MV-4-11 (cell line): ENCODE measurements around the gene SYN1.
"Not testable (repeated sequence)": the region's sequence is repeated elsewhere in the genome, so short reads cannot be mapped to it uniquely, and the experiment has no call there.

ENCODE experiments used
- DNase-seq: peaks from one replicate; lab custom pipeline; 2025; lab: John Stamatoyannopoulos, UW

SYN1 gene

GRCh38 chrX:47633689-47634590, 14.3 kb upstream of the SYN1 start:
- peak; percentile 78 for DNase-seq

- DNase-seq: peak; percentile 41
Observed at GRCh38 chrX:47632666-47633065, 13.0 kb upstream of the SYN1 start.

- no peak for DNase-seq
Observed at GRCh38 chrX:47631676-47632075, 12.0 kb upstream of the SYN1 start.

GRCh38 chrX:47629419-47630200, 10.0 kb upstream of the SYN1 start, which contains the start of gene CFP:
Gene CFP (minus strand): TSS chrX:47629930. CDS start chrX:47629844, 86 bp downstream.
- peak; percentile 72 for DNase-seq

GRCh38 chrX:47628982-47629381, 9.3 kb upstream of the SYN1 start:
- DNase-seq: no peak

DNA sequence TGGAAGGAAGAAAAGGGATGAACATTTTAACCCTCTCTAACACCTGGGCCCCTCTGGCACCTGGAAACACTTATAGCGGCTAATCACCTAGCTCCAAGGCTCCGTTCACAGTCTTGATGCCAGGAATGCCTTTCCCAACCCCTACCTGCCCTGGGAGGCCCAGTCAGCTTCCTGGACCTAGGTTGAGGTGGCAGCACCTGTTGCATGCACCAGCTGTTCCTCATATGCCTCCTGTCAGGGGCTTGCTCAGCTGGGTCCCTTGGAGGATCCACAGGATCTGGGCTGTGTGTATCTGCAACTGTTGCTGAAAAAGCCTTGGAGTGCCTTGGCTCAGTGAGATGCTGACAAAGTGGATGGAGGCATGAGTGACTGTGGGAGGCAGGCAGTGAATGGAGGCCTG, 5.7 kb upstream of the SYN1 start:
- DNase-seq: no peak

DNA sequence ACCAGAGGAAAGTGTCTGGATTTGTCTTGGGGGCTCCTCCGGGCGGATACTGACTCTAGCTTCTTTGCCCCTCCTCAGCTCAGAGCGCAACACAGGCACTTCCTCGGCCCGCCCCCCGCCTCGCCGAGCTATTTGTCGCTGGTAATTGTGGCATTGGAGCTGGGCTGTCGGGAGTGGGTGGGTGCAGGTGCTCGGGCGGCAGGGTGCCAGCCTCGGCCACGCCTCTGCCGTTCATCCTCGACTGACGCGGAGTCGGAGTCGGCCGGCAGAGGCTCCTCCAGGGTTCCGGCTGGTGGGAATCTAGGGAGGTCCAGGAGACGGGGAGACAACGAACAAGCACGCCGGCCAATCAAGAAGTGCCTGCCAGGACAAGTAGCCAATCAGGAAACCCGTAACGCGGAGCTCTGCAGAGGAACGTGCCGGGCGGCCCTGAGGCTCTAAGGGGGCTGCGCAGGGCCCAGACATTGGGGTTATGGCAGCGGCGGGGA, 3.9 kb upstream of the SYN1 start:
- DNase-seq: peak; percentile 32

DNA sequence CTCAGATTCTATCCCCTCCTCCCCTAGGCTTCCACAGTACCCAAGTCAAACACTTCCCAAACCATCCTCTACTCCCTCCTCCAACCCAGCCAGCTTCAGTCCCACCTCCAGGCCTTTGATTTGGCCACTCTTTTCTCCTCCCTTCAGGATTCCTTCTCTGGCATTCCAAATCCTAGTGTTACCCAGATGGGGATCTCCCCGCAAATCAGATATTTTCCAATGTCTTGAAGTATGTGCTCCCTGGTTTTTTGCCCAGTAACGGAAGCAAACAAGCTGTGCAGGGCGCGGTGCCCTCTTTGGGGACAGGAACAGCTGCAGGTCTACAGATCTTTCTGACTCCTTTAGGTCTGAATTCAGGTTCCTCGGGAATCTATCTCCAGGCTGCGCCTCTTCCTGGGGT, 2.2 kb upstream of the SYN1 start:
- DNase-seq: no peak

- DNase-seq: no peak
Observed at GRCh38 chrX:47620303-47620685, 637 bp upstream of the SYN1 start.

- no peak for DNase-seq
Observed at GRCh38 chrX:47618923-47619485, 653 bp downstream of the SYN1 start.

DNA sequence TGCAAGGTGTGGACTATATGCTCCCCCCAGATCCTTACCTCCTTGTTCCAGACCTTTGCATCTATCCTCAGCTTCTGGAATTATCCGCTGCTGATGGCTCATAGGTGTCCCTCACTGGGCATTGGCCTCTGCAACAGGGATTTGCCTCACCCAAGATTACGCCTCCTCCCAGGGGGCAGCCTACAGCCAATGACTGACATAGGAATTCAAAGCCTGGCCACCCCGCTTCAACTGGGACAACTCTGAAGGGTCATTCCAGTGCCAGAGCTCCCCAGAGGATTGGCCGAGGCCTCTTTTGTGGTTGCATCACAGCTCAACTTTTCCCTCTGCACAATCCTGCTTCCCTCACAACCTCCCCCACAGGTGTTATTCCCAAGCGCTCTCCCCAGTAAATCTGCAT, 5.0 kb downstream of the SYN1 start:
- DNase-seq: no peak

GRCh38 chrX:47613082-47613481, 6.6 kb downstream of the SYN1 start:
- no peak for DNase-seq

GRCh38 chrX:47612418-47612817, 7.2 kb downstream of the SYN1 start:
- no peak for DNase-seq

DNA sequence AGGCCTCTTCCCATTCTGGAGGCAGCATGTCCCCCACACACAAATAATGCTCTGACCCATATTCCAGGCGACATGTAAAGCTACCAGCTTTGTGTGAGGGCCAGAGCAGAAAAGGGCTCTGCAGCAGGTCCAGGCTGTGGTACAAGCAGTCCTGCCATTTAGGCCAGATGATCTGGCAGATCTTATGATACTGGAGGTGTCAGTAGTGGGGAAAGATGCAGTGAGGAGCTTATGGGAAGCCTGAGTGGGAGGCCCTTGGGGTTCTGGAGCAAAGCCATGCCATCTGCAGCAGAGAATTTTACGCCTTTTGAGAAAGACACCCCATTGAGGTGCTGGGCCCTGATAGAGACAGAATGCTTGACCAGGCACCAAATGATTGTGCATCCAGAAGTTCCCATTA, 7.7 kb downstream of the SYN1 start:
- no peak for DNase-seq

DNA sequence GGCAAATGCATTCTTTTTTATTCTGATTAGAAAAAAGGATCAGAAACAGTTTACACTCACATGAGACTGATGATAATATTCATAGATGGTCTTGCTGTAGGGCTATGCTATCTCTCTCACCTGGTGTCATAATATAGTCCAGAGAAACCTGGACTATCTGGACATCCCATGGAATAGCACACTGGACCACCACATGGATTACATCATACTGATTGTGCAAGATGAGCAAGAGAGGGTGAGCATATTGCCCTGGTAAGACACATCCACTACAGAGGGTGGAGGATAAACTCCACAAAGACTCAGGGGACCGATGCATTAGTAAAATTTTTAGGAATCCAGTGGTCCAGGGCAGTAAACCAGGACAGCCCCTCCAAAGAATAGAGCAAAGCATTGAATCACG, 8.2 kb downstream of the SYN1 start:
- DNase-seq: no peak

DNA sequence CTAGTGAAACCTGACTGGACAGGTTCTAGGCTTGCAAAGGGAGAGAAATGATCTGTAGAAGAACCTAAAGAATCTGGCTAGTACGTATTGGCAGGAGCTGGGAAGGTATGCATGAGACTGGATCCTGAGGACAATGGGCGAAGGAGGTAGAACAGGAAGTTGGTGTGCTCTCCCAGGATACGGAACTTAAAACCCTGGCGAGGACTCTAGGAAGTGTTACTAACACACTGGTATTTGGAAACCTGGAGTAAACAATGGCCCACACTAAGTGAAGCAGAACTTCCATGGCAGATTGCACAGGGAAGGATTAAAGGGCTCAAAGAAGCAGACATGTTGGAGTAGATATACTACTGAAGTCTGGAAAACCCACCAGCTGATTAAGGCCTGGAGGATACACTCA, 9.1 kb downstream of the SYN1 start:
- no peak for DNase-seq

DNA sequence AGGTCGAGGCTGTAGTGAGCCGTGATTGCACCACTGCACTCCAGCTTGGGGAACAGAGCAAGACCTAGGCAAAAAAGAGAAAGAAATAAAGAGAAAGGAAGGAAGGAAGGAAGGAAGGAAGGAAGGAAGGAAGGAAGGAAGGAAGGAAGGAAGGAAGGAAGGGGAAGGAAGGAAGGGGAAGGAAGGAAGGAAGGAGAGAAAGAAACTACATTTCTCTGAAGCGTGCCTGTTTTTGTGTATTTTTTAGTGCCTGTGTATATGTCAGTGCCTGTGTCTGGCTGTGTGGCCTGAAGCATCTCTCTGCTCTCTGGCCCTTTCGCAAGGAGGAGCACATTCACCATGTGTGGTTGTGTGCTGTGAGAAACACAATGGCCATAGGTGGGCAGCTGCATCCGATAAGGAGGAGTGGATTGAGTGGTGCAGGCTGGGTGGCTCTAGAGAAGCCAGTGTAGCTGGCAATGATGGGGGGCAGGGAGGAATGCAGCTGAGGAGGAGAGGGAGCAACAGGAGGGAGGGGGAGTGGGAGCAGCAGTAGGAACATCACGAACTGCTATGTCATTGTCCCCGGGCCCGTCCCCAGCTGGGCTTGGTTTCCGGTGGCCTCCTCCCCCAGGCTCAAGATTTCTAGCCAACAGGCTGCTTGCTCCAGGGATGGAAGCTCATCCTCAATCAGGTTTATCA, 11.4 kb downstream of the SYN1 start:
- DNase-seq: no peak

DNA sequence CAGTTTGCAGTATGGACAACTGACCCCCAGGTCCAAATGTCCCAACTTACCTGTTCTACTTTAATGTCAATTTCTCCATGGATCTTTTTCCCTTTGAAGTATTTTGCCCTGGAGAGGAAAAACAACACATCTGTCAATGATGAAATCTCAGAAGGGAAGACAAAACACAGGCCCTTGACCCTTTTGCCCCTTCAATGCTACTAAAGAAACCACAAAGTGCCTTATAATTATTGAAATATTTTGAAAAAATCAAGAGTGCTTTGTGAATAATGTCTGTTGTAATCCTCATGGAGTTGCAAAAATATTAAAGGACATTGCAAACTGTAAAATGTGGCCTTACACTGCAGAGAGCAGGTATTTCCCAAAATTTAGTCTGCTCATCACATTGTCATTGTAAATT, 12.6 kb downstream of the SYN1 start:
- DNase-seq: no peak

DNA sequence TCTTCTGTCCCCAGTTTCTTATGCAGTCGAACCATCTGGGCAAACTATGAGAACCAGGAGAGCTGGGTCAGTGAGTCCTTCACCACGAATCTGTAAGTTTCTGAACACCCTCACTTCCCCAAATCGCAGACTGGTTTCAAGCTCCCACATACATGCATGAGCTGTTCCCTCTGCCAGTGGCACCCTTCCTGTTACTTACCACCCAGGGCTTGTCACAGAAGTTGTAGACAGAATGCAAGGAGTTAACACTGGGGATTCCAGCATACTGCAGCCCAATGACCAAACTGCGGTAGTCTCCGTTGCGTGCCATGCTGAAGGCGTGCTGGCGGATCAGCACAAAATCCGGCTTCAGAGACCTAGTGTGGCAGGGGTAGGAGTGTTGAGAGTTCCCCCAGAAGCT, 14.6 kb downstream of the SYN1 start:
- DNase-seq: peak; percentile 78

DNA sequence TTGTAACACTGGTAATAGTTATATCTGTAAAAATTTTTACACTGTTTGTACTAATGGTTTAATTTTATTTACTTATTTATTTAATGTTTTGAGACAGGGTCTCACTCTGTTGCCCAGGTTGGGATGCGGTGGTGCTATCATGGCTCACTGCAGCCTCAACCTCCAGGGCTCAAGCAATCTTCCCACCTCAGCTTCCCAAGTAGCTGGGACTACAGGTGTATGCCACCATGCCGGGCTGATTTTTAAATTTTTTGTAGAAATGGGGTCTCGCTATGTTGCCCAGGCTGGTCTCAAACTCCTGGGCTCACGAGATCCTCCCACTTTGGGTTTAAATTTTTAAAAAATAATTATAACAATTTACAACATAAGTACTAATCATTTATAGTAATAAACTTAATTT, 16.5 kb downstream of the SYN1 start:
- not testable (repeated sequence) for DNase-seq

DNA sequence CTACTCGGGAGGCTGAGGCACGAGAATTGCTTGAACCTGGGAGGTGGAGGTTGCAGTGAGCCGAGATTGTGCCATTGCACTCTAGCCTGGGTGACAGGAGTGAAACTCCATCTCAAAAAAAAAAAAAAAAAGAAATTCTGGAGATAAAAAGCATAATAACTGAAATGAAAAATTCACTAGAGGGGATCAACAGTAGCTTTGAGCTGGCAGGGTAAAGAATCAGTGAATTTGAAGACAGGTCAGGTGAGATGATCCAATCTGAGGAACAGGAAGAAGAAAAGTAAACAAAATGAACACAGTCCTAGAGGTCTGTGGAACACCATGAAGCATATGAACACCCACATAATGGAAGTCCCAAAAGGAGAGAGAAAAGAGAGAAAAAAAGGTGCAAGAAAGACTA, 22.4 kb downstream of the SYN1 start:
- DNase-seq: no peak

- no peak for DNase-seq
Observed at GRCh38 chrX:47596256-47596655, 23.4 kb downstream of the SYN1 start.
